Right lobe of liver (tissue), 6 donors: ENCODE measurements around the gene SMIM11. TPM values are rescaled to one million over a fixed set of nuclear protein-coding genes. Genes with fewer than 3 reads are reported as not detected.

Experiments
- ATAC-seq, 4 donors: fragments of 200-7000 bp; cut with Tn5 transposase; one replicate each; pipeline ENCODE4 v1.9.1; 2020; ENCODE audit warnings: mild to moderate bottlenecking in 4 of 4, moderate library complexity in 4 of 4
- DNase-seq, 3 donors: peaks; one replicate each; pipeline ENCODE4 v3.0.0-alpha.2; 2020
- H3K27ac ChIP-seq, 3 donors: fragments of 200-600 bp; one replicate each; pipeline ENCODE4 v1.8.0; 2022
- H3K27me3 ChIP-seq, 2 donors: fragments of 200-600 bp; one replicate each; pipeline ENCODE4 v1.8.0; 2022
- H3K36me3 ChIP-seq, 4 donors: fragments of 200-600 bp; sonication (generic) in 1 of 4; one replicate each; pipeline versions ENCODE4 v1.5.1 to v1.8.0; 2017 to 2022; ENCODE audit warnings: control low read depth in 1 of 4
- H3K4me1 ChIP-seq, 4 donors: fragments of 200-600 bp; sonication (generic) in 1 of 4; one replicate each; pipeline versions ENCODE4 v1.5.1 to v1.8.0; 2017 to 2022; ENCODE audit warnings: control low read depth in 1 of 4
- H3K4me3 ChIP-seq, 3 donors: fragments of 200-600 bp; one replicate each; pipeline ENCODE4 v1.8.0; 2022
- H3K9me3 ChIP-seq, 4 donors: fragments of 200-600 bp; sonication (generic) in 1 of 4; one replicate each; pipeline versions ENCODE4 v1.5.1 to v1.8.0; 2017 to 2022; ENCODE audit warnings: control low read depth in 1 of 4
- CTCF ChIP-seq, 4 donors: fragments of 200-600 bp in 3 of 4; fragments of 450-650 bp in 1 of 4; IDR thresholded peaks; one replicate each; pipeline versions ENCODE4 v1.5.1 to v1.8.0; 2016 to 2022; ENCODE audit warnings: antibody characterized with exemption in 4 of 4, mild to moderate bottlenecking in 2 of 4
- POLR2A ChIP-seq: fragments of 450-650 bp; IDR thresholded peaks from one replicate; pipeline ENCODE4 v1.6.1; 2017; ENCODE audit warnings: antibody characterized with exemption, mild to moderate bottlenecking
- WGBS: methylation state at CpG from one replicate; pipeline ENCODE4 v1.1.6; 2018; ENCODE audit warnings: low coverage, low lambda C conversion rate; ENCODE audit not compliant: insufficient coverage; ENCODE audit errors: missing lambda C conversion rate; 5-methylcytosine and 5-hydroxymethylcytosine counted together
- intact Hi-C, 2 donors: fragments of 100-400 bp; cut with DNase I; formaldehyde crosslinking; loops; one replicate each; pipeline versions ENCODE4 v1.11.2 to v1.14.1; 2022
- total RNA-seq, 6 experiments: library from RNA; depleted of rRNA in 2 of 6; stranded (reverse); fragments of >200 nt in 2 of 6; fragmentation: NEBNext Ultra II Directional in 3 of 6; extraction: Animal tissue kit (Norgen Biotek cat#: 25700) in 3 of 6; gene quantifications; one replicate each; pipeline versions ENCODE4 v1.1.0 to v1.2.4, GENCODE V29; 2016 to 2023
- donor health status: DM: no; HTN: yes; CAD: no.
- donor health status: DM: no; HTN: no; CAD: no.
- donor health status: DM: no; HTN: no; CAD: no.
- donor health status: DM: no; HTN: yes; CAD: no.
- donor health status: DM: no; HTN: yes; CAD: no.

The SMIM11 gene
- total RNA-seq, 6 experiments from 2014 or later: 0.51 to 12.3 (median 4.6) TPM

DNA sequence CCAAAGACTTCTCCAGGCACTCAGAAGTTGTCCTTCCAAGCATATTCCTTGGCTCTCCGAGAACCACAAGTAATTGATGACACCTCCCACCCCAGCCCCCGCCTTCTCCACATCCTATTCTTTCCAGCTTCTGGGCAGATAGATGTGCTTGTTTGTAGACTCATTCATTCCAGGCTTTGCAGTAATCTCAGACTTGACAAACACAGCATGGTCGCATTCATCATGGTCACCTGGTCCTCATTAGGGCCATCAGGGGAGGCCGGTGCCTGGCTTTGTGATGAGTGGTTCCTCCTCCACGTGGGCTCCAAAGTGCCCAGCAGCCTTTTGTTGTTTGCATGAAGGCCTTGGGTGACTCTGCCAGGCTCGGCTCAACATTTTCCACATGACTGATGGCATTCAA is 40.0 kb upstream of the SMIM11 start:
- Histone ChIP-seq H3K4me3 (no peak overlapping the region), H3K27me3 (no peaks in the 10 kb centered on the region), H3K4me1 (no peaks in the 10 kb centered on the region), H3K9me3 (no peaks in the 10 kb centered on the region), H3K36me3 (no peaks in the 10 kb centered on the region), H3K27ac (no peak overlapping the region)
- intact Hi-C loops: no loop called here
- DNase-seq (no peak), ATAC-seq (no peak)
- no peak for TF ChIP-seq POLR2A
- whole genome bisulfite sequencing: 67% methylated on average over 3 of the region's 6 CpGs

GRCh38 chr21:34336245-34336644 is 39.1 kb upstream of the SMIM11 start:
- no peak for ATAC-seq
- Histone ChIP-seq H3K4me1 (no peaks in the 10 kb centered on the region), H3K27me3 (no peaks in the 10 kb centered on the region), H3K27ac (no peak overlapping the region), H3K36me3 (no peaks in the 10 kb centered on the region), H3K9me3 (no peaks in the 10 kb centered on the region), H3K4me3 (no peak overlapping the region)
- intact Hi-C loops: no loop called here
- no peak for DNase-seq
- TF ChIP-seq POLR2A (no peak), CTCF (IDR thresholded peaks at IDR 0.05) (no peak)
- 90% methylated on average over 1 of the region's 5 CpGs for WGBS

GRCh38 chr21:34336756-34337391 is 38.4 kb upstream of the SMIM11 start:
- intact Hi-C loops: no loop called here
- 72% methylated on average over 8 of the region's 13 CpGs for WGBS
- Histone ChIP-seq H3K4me1 (no peaks in the 10 kb centered on the region), H3K27ac (no peak overlapping the region), H3K4me3 (no peak overlapping the region), H3K27me3 (no peaks in the 10 kb centered on the region), H3K9me3 (no peaks in the 10 kb centered on the region), H3K36me3 (no peaks in the 10 kb centered on the region)
- TF ChIP-seq CTCF (IDR thresholded peaks at IDR 0.05): no peak
- TF ChIP-seq POLR2A: no peak
- ATAC-seq: no peak
- DNase-seq: no peak

GRCh38 chr21:34337741-34338140 is 37.6 kb upstream of the SMIM11 start:
- WGBS: 40% methylated on average over 6 of the region's 6 CpGs
- intact Hi-C loops: no loop called here
- no peaks in the 10 kb centered on the region for H3K36me3 ChIP-seq
- DNase-seq (no peak), ATAC-seq (no peak)
- TF ChIP-seq CTCF (IDR thresholded peaks at IDR 0.05): no peak
- TF ChIP-seq POLR2A: no peak
- no peak overlapping the region for H3K4me3 ChIP-seq
- H3K27me3 ChIP-seq: no peaks in the 10 kb centered on the region
- H3K27ac ChIP-seq: no peak overlapping the region
- no peaks in the 10 kb centered on the region for H3K4me1 ChIP-seq
- H3K9me3 ChIP-seq: no peaks in the 10 kb centered on the region

GRCh38 chr21:34338226-34338625 is 37.1 kb upstream of the SMIM11 start:
- ATAC-seq (no peak), DNase-seq (no peak)
- Histone ChIP-seq H3K4me1 (no peaks in the 10 kb centered on the region), H3K4me3 (no peak overlapping the region), H3K36me3 (no peaks in the 10 kb centered on the region), H3K27ac (no peak overlapping the region), H3K27me3 (no peaks in the 10 kb centered on the region), H3K9me3 (no peaks in the 10 kb centered on the region)
- intact Hi-C loops: no loop called here
- TF ChIP-seq POLR2A (no peak), CTCF (IDR thresholded peaks at IDR 0.05) (no peak)
- 90% methylated on average over 5 of the region's 8 CpGs for WGBS
